BLaER1 treated with 17β-estradiol and CSF1 and Interleukin-3, amounts not matched to agents 10 nM and 100 nM (cell line): ENCODE data around the gene SCAMP3.
"Not testable (repeated sequence)": the region's sequence is repeated elsewhere in the genome, so short reads cannot be mapped to it uniquely, and the experiment has no call there.

Experiments
- H3K27ac ChIP-seq, 11 experiments: shearing (Covaris generic); formaldehyde crosslinking; 2 replicates each; pipeline ENCODE4 v1.8.1; 2022
- H3K27me3 ChIP-seq, 11 experiments: shearing (Covaris generic); formaldehyde crosslinking; 2 replicates each; pipeline ENCODE4 v1.8.1; 2022
- H3K36me3 ChIP-seq, 11 experiments: shearing (Covaris generic); formaldehyde crosslinking; 2 replicates each; pipeline ENCODE4 v1.8.1; 2022
- H3K4me1 ChIP-seq, 10 experiments: shearing (Covaris generic); formaldehyde crosslinking; 2 replicates each; pipeline ENCODE4 v1.8.1; 2022
- H3K4me2 ChIP-seq, 11 experiments: shearing (Covaris generic); formaldehyde crosslinking; 2 replicates each; pipeline ENCODE4 v1.8.1; 2022
- H3K4me3 ChIP-seq, 10 experiments: shearing (Covaris generic); formaldehyde crosslinking; 2 replicates each; pipeline ENCODE4 v1.8.1; 2022
- H3K9ac ChIP-seq, 11 experiments: shearing (Covaris generic); formaldehyde crosslinking; 2 replicates each; pipeline ENCODE4 v1.8.1; 2022
- H3K9me3 ChIP-seq, 11 experiments: shearing (Covaris generic); formaldehyde crosslinking; replicated peaks in 1 of 11; 2 replicates each; pipeline ENCODE4 v1.8.1; 2022
- H4K20me1 ChIP-seq, 11 experiments: shearing (Covaris generic); formaldehyde crosslinking; 2 replicates each; pipeline ENCODE4 v1.8.1; 2022
- Cebpa-rat ChIP-seq, 11 experiments: shearing (Covaris generic); IDR thresholded peaks; 2 replicates each; pipeline ENCODE4 v1.8.1; 2022

SCAMP3 gene

DNA sequence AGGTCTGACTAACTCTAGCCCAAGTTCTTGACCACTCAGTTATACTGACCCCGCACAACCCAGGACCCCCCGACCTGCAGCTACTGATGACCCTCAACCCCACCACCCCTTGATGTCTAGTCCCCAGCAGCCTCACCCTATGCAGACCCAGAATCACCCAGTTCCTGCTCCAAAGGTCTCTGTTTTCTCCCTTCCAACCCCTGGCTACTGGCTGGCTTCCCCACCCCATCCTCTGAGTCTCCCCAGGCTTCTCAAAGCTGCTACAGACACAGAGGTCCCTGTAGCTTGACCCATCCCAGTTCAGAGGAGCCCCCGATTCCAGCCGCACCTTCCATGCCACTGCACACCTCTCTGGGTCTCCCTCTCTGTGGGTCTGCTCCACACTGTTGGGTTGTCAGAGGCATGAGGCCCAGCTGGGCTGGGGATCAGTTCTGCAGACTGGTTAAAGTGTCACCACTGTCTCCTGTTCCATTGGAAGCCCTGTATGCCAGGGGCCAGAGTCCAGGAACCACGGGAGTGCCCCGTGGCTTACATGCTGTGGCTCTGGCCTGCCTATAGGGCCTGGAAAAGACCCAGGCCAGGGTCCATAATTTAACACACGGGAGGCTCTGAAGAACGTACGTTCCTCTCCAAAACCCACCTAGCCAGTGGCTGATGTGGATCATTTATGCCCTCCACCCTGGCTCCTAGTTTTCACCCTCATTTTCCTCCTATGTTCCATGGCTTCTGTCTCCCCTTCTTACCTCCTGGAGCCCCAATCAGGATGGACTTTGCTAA lies 38.6 kb upstream of the SCAMP3 start:
- no peak overlapping the region for H3K4me3 ChIP-seq

DNA sequence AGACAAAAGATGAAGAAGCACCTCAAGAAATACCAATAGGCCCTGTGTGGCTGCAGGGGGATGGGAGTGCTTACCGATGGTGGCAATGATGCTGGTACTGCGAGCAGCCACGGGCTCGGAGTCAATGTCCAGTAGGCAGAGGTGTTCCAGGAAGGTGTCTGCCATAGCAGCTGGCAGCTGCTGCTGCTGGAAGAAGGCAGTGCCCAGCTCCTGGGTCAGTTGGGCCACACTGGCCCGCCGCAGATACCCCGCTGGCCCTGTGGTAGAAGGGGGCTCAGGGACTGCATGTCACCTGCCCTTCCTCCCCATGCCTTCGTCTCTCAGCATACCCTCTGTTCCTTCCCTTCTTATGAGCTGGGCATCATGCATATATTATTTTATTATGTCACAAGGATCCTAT lies 37.9 kb upstream of the SCAMP3 start:
- H3K9ac ChIP-seq, result no peak overlapping the region
- peaks cover 0 to 15% (median 10%) of the 10 kb centered on the region in 10 experiments; a peak in 11 of 20 replicates for H3K4me1 ChIP-seq
- no peaks in the 10 kb centered on the region for H3K9me3 ChIP-seq
- H3K4me3 ChIP-seq, result no peak overlapping the region
- H3K4me2 ChIP-seq, result no peak overlapping the region
- H3K36me3 ChIP-seq, result no peaks in the 10 kb centered on the region
- no peak overlapping the region for H3K27ac ChIP-seq
- TF ChIP-seq Cebpa-rat (IDR thresholded peaks at IDR 0.05), result no peak
- H4K20me1 ChIP-seq, result no peaks in the 10 kb centered on the region
- H3K27me3 ChIP-seq, result peaks cover 10 to 16% (median 13%) of the 10 kb centered on the region in 11 experiments; a peak in 19 of 22 replicates

More for the DNA sequence above, 38.6 kb upstream of the SCAMP3 start:
- H3K9ac ChIP-seq, result no peak overlapping the region
- TF ChIP-seq Cebpa-rat (IDR thresholded peaks at IDR 0.05), result no peak
- no peak overlapping the region for H3K27ac ChIP-seq
- H3K4me1 ChIP-seq, result peaks cover 0 to 15% (median 10%) of the 10 kb centered on the region in 10 experiments; a peak in 11 of 20 replicates
- no peaks in the 10 kb centered on the region for H3K9me3 ChIP-seq
- no peaks in the 10 kb centered on the region for H3K36me3 ChIP-seq
- H3K4me2 ChIP-seq, result no peak overlapping the region
- H4K20me1 ChIP-seq, result no peaks in the 10 kb centered on the region
- H3K27me3 ChIP-seq, result peaks cover 3 to 9% (median 6%) of the 10 kb centered on the region in 11 experiments; a peak in 17 of 22 replicates

DNA sequence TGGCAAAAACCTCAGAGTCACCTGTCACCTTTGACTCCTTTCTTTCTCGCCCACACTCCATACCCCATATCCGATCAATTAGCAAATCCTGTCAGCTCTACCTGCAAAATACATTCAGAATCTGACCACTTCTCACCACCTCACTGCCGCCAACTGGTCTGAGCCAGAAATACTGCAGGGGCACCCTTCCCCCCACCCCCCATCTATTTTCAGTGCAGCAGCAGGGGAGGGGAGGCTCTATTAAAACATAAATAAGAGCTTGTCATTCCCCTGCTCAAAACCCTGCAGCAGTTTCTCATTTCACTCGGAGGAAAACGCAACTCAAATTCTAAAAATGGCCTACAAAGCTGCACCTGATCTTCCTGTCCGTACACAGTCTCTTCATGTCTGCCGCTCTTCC lies 35.2 kb upstream of the SCAMP3 start:
- Histone ChIP-seq H4K20me1 (no peaks in the 10 kb centered on the region), H3K27me3 (peaks cover 18 to 31% (median 24%) of the 10 kb centered on the region in 11 experiments; a peak in 20 of 22 replicates), H3K27ac (no peak overlapping the region), H3K4me1 (peaks cover 0 to 15% (median 9%) of the 10 kb centered on the region in 10 experiments; a peak in 11 of 20 replicates), H3K9me3 (no peaks in the 10 kb centered on the region), H3K4me3 (no peak overlapping the region), H3K36me3 (no peaks in the 10 kb centered on the region), H3K4me2 (0 out of 22 replicates have a peak overlapping the region, but pooled peaks of 1 of the 11 experiments have one; percentile 8), H3K9ac (no peak overlapping the region)
- no peak for TF ChIP-seq Cebpa-rat (IDR thresholded peaks at IDR 0.05)

DNA sequence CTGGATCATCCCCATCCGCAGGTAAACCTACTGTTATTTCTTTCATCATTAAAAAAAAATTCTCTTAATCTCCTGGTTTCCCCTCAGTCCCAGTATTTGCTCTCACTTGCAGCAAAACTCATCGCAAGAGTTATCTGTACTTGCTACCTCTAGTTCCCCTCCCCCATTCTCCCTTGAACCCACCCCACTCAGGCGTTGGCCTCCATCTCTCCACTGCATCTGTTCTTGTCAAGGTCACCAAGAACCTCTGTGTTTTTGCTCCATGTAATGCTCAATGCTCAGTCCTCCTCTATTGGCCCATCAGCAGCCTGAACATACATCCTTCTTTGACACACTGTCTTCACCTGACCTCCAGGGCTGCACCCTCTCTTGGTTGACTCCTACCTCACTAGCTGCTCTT lies 34.5 kb upstream of the SCAMP3 start:
- Histone ChIP-seq H3K9me3 (no peaks in the 10 kb centered on the region), H3K4me3 (no peak overlapping the region), H3K4me1 (peaks cover 0 to 8% (median 3%) of the 10 kb centered on the region in 10 experiments; a peak in 10 of 20 replicates), H3K9ac (no peak overlapping the region), H3K36me3 (no peaks in the 10 kb centered on the region), H3K27me3 (peaks cover 18 to 31% (median 24%) of the 10 kb centered on the region in 11 experiments; a peak in 20 of 22 replicates), H3K4me2 (no peak overlapping the region), H4K20me1 (no peaks in the 10 kb centered on the region), H3K27ac (no peak overlapping the region)
- TF ChIP-seq Cebpa-rat (IDR thresholded peaks at IDR 0.05), result no peak

DNA sequence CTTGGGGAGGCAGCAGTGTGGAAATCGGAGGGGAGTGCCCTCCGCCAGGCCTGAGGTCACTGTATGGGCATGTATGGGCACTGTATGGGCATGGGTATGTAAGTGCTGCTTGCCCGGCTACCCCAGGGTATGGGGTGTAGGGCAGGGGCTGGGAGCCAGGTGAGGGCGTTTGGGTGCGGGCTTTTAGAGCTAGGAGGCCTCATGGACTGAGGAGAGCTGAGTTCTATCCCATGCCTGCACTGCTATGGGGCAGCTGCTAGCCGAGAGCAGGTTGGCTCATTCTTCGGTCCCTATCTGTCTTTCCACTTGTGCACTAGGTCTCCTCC lies 33.7 kb upstream of the SCAMP3 start:
- Histone ChIP-seq H3K4me3 (no peak overlapping the region), H3K27me3 (peaks cover 18 to 31% (median 24%) of the 10 kb centered on the region in 11 experiments; a peak in 20 of 22 replicates), H3K4me1 (peaks cover 0 to 7% (median 0%) of the 10 kb centered on the region in 10 experiments; a peak in 1 of 20 replicates), H3K36me3 (no peaks in the 10 kb centered on the region), H4K20me1 (no peaks in the 10 kb centered on the region), H3K9me3 (no peaks in the 10 kb centered on the region), H3K4me2 (no peak overlapping the region), H3K27ac (no peak overlapping the region), H3K9ac (no peak overlapping the region)
- no peak for TF ChIP-seq Cebpa-rat (IDR thresholded peaks at IDR 0.05)

DNA sequence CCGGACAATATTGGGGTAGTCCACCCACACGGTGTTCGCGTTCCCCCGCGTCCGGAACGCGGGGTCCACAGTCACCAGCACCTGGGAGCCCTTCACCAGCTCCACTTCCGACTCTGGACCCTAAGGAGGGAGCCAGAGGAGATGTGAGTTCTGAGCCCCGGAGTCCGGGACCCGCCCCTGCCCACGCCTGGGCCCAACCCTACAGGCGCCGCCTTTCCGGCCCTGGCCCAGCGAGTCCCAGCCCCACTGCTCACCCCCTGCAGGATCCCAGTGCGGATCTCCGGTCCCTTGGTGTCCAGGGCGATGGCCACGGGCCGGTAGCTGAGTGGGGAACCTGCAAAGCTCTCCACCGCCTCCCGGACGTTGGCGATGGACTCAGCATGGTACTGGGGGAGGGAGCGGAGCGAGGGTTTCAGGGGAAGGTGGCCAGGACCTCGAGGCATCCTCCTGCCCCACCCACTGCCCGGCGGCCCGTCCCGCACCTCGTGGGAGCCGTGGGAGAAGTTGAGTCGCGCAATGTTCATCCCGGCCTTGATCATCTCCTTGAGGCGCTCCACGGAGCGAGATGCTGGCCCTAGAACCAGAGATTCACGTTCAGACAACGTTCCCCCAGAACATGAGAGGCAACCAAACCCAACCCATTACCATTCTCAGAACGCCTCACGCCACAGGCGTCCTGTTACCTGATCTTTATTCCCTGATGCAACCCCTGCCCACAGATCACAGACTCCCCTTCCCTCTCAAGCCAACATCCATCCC lies 33.2 kb upstream of the SCAMP3 start:
- H3K27me3 ChIP-seq, result peaks cover 18 to 31% (median 24%) of the 10 kb centered on the region in 11 experiments; a peak in 20 of 22 replicates
- no peaks in the 10 kb centered on the region for H4K20me1 ChIP-seq
- no peak overlapping the region for H3K4me3 ChIP-seq
- H3K36me3 ChIP-seq, result no peaks in the 10 kb centered on the region
- TF ChIP-seq Cebpa-rat (IDR thresholded peaks at IDR 0.05), result no peak
- no peak overlapping the region for H3K9ac ChIP-seq
- H3K4me1 ChIP-seq, result peaks cover 0 to 7% (median 0%) of the 10 kb centered on the region in 10 experiments; a peak in 1 of 20 replicates
- H3K27ac ChIP-seq, result no peak overlapping the region
- no peaks in the 10 kb centered on the region for H3K9me3 ChIP-seq
- H3K4me2 ChIP-seq, result no peak overlapping the region

DNA sequence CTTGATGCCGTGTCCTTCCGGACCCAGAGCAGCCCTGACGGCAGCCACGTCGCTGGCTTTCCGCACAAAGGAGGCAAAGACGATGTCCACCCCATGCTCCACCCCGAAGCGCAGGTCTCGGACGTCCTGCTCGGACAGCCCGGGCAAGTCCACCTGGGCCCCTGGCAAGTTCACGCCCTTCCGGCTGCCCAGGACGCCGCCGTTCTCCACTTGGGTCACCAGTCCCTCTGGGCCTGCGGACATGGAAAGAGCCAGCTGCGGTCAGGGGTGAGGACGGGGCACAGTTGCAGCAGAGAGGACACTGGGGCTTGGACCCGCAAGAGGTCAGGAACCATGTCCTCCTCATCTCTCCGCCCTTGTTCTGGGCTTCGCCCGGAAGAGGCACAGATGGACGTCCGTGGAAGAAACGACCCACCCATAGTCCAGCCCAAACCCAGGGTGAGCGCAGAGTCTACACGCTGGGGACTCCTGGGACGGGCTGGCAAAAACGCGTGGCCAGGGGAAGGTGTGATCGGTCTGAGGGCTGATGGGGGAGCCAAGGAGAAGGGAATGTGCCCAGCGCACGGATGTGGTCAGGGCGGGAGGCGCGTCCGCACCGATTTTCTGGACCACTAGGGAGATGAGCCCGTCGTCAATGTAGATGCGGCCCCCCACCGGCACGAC lies 32.5 kb upstream of the SCAMP3 start:
- TF ChIP-seq Cebpa-rat (IDR thresholded peaks at IDR 0.05), result no peak
- no peak overlapping the region for H3K4me2 ChIP-seq

DNA sequence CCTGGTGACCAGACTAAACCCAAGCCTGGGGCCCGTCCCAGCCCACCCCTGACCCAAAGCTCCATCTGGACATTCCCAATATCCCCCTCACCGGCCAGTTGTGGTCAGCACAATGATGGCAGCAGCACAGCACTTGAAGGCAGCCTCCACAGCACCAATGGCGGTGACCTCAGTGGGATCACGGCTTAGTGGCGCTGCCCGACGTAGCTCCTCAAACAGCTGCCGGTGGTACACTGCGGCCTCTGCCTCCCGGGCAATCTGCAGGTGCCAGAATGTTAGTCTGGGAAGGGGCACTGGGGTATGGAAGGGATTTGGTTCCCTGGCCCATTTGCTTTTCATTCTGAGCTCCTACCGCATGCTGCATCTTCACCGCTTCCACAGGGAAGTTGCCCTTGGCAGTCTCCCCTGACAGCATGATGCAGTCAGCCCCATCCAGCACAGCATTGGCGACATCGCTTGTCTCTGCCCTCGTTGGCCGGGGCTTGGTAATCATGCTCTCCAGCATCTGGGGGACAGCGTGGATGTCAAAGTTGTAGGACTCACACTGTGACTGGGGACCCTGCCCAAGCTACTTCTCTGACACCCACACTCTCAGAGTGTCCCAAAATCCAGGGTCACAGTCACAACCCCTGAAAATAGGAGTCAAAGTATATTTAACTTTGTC lies 31.1 kb upstream of the SCAMP3 start:
- Histone ChIP-seq H3K4me2 (no peak overlapping the region), H3K27me3 (peaks cover 18 to 31% (median 24%) of the 10 kb centered on the region in 11 experiments; a peak in 20 of 22 replicates), H3K4me3 (no peak overlapping the region), H3K9me3 (no peaks in the 10 kb centered on the region), H4K20me1 (no peaks in the 10 kb centered on the region), H3K36me3 (no peaks in the 10 kb centered on the region), H3K4me1 (peaks cover 0 to 7% (median 0%) of the 10 kb centered on the region in 10 experiments; a peak in 1 of 20 replicates), H3K9ac (no peak overlapping the region), H3K27ac (no peak overlapping the region)
- TF ChIP-seq Cebpa-rat (IDR thresholded peaks at IDR 0.05), result no peak

More for the DNA sequence above, 32.5 kb upstream of the SCAMP3 start:
- H4K20me1 ChIP-seq, result no peaks in the 10 kb centered on the region
- peaks cover 0 to 7% (median 0%) of the 10 kb centered on the region in 10 experiments; a peak in 1 of 20 replicates for H3K4me1 ChIP-seq
- H3K27me3 ChIP-seq, result peaks cover 18 to 31% (median 24%) of the 10 kb centered on the region in 11 experiments; a peak in 20 of 22 replicates
- H3K9me3 ChIP-seq, result no peaks in the 10 kb centered on the region
- H3K36me3 ChIP-seq, result no peaks in the 10 kb centered on the region
- no peak overlapping the region for H3K27ac ChIP-seq
- no peak overlapping the region for H3K4me3 ChIP-seq
- H3K9ac ChIP-seq, result no peak overlapping the region

DNA sequence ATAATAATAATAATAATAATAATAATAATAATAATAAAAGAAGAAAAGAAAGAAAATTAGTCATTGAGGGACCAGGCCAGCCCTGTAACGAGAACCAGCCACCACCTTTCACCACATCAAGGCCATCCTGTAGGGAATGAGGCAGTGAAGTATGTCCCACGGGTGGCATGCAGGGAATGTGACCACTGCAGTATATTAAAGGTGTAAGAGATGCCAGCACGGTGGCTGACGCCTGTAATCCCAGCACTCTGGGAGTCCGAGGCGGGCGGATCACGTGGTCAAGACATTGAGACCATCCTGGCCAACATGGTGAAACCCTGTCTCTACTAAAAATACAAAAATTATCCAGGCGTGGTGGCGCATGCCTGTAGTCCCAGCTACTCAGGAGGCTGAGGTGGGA lies 28.8 kb upstream of the SCAMP3 start:
- not testable (repeated sequence) for H3K36me3 ChIP-seq, H3K9me3 ChIP-seq, H3K9ac ChIP-seq, H3K27ac ChIP-seq, H3K4me2 ChIP-seq, H3K4me3 ChIP-seq, H3K4me1 ChIP-seq, H4K20me1 ChIP-seq
- H3K27me3 ChIP-seq, result peaks cover 18 to 28% (median 21%) of the 10 kb centered on the region in 11 experiments; a peak in 20 of 22 replicates
